NCI-H2107 treated with DMSO at 0.1 percent for 48 hours (cell line): ENCODE results near the gene ACAA1.
"Not testable (repeated sequence)": the region's sequence is repeated elsewhere in the genome, so short reads cannot be mapped to it uniquely, and the experiment has no call there.

ENCODE experiments used
- DNase-seq: peaks from one replicate; lab custom pipeline; 2025; ENCODE audit not compliant: unreplicated experiment; lab: John Stamatoyannopoulos, UW

Gene ACAA1

GRCh38 chr3:38136393-38136776, 542 bp downstream of the ACAA1 start:
- no peak for DNase-seq

DNA sequence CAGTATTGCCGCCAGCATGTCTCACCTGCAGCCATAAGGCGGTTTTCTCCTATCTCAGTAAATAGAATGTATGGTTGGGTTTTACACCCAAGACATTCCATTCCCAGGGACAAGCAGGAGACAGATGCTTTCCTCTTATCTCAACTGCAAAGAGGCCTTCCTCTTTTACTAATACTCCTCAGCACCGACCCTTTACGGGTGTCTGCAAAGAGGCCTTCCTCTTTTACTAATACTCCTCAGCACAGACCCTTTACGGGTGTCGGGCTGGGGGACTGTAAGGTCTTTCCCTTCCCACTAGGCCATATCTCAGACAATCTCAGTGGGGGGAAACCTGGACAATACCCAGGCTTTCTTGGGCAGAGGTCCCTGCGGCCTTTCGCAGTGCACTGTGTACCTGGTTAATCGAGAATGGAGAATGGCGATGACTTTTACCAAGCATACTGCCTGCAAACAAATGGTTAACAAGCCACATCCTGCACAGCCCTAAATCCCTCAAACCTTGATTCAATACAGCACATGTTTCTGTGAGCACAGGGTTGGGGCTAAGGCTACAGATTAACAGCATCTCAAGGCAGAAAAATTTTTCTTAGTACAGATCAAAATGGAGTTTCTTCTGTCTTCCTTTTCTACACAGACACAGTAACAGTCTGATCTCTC, 1.2 kb downstream of the ACAA1 start:
- DNase-seq: not testable (repeated sequence)

GRCh38 chr3:38134517-38135143, 2.3 kb downstream of the ACAA1 start:
- not testable (repeated sequence) for DNase-seq

DNA sequence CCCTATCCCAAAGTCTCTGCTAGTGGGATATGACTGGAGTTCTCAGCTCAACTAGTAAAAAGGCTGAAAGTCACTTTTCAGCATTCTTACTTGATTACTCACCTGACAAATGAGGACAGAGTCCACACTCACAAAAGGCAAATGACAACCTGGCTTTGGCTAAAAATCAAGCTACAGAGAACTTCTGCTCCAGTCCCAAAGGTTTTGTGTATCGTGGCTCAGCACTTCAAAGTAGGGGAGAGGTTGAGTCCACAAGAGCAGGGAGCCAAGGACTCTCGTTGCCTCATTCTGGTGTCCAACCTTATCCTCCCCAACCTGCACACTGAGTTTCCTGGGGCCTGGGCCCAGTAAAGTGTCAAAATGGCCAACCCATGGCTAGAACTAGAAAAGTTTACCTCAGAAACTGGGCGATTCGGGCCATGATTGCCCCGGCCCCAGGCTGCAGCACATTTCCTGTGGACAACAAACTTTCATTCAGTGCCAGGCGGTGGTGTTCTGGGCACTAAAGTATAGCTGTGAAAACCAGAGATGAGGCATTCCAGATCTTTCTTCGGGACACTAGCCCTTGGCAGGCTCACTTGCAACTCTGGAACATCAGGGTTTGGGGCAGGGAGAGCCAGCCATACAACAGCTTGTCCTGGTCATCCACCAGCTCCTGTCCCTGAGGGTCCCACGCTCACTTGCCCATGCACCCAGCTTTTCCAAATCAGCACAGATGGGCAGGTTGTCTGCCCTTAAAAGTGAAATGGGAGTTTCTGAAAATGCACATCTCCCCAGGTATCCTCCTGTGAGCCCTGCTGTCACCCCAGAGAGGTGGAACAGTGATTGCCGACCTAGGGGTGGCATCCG, 3.1 kb downstream of the ACAA1 start:
- DNase-seq: no peak

GRCh38 chr3:38133209-38133556, 3.7 kb downstream of the ACAA1 start:
- DNase-seq: no peak

- DNase-seq: no peak
Observed at GRCh38 chr3:38131621-38132369, 5.1 kb downstream of the ACAA1 start.

DNA sequence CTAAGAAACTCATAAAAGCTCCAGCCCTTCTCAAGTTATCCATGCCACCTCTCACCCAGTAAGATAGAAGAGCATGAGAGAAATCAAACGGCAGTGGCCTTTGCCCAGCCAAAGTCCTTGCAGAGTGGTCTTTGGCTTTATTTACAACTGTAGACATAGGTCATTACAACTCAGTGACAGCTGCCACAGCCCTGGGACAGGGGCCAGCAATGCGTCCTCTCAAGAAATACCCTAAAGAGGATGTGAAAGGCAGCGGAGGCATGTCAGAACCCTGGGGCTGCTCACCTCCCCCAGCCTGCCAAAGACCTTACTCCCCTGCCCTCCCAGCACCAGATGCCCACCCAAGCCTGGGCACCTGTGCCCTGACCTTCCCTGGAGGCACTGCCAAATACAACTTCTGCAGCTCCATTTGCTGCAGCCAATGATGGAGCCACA, 6.3 kb downstream of the ACAA1 start:
- DNase-seq: no peak

- no peak for DNase-seq
Observed at GRCh38 chr3:38129058-38129457, 7.9 kb downstream of the ACAA1 start.

DNA sequence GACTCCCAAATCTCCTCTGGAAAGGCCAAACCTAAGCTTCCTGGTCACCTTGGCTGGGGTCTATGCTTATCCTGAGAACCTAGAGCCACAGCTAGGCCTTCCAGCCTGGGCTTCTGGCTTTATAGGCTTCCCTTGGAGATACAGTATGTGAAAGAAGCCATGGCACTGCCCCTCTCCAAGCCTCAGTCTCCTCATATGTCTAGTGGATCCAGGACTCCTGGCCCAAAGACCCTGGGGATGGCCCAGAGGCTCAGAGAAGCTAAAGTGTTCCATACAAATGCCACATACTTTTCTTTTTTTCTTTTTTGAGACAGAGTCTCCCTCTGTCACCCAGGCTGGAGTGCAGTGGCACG, 8.6 kb downstream of the ACAA1 start:
- no peak for DNase-seq

GRCh38 chr3:38127611-38128302, 9.2 kb downstream of the ACAA1 start:
- no peak for DNase-seq

- DNase-seq: no peak
Observed at GRCh38 chr3:38126121-38126892, 10.6 kb downstream of the ACAA1 start.

GRCh38 chr3:38125305-38126120, 11.4 kb downstream of the ACAA1 start:
- DNase-seq: no peak

DNA sequence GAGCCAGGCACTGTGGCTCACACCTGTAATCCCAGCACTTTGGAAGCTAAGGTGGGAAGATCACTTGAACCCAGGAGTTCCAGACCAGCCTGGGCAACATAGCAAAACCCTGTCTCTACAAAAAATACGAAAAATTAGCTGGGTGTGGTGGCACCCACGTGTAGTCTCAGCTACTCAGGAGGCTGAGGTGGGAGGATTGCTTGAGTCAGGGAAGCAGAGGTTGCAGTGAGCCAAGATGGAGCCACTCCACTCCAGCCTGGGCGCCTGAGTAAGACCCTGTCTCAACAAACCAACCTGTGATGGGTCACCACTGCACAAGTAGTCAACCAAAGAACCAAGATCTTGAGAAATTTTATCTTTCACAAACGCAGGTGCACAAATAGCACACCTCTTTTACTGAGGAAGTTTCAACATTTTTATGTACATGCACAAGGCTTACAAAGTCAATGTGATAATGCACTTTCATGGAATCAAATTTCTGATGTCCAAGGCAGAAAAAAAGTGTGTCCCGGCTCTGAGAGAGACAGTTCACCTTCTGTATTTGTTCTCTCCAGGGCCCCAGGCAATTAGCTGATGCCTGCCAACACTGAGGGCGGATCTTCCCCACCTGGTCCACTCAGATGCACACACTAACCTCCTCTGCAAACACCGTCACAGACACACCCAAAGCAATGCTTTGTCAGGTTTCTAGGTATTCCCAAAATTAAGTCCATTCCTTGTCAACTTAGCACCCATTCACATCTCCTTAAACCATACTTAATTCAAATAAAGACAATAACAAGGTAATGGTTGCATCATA, 12.4 kb downstream of the ACAA1 start:
- no peak for DNase-seq

- no peak for DNase-seq
Observed at GRCh38 chr3:38122712-38123290, 14.1 kb downstream of the ACAA1 start.

DNA sequence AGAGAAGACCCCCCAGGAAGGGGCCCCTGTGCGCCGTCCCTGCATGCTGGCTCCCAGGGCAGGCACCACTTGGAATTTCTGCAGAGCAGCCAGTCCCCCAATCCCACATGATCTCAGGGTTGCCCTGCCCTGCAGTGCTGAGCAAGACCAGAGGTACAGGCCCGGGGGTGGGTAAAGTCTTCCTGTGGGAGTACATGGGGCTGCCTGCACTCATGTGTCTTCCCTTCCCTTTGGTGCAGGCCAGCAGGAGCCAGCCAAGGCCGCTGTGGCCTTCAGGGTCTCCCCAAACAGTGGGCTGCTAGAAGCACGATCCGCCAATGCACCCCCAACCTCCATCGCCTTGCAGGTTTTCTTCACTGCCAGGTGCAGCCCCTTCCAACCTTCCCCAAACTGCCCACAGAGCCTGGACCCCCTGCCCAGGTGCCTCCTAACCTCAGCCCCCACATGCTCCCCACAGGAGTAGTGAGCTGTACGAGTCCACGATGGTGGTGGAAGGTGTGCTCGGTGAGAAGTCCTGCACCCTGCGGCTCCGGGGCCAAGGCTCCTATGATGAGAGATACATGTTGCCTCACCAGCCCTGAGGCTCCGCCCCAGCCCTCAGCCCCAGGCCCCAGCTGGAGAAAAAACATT, 15.0 kb downstream of the ACAA1 start:
- DNase-seq: no peak

- DNase-seq: no peak
Observed at GRCh38 chr3:38121451-38121831, 15.5 kb downstream of the ACAA1 start.

- DNase-seq: no peak
Observed at GRCh38 chr3:38120693-38121450, 16.1 kb downstream of the ACAA1 start.
